HFFc6 (cell line): Measurements from ENCODE around the gene MAN1C1. TPM values are rescaled to one million over a fixed set of nuclear protein-coding genes. Genes with fewer than 3 reads are reported as not detected.
"Not testable (repeated sequence)": the region's sequence is repeated elsewhere in the genome, so short reads cannot be mapped to it uniquely, and the experiment has no call there.

Source experiments
- DNase-seq: peaks from one replicate; pipeline ENCODE4 v3.0.0-alpha.2; 2018
- H3K27ac Mint-ChIP-seq: 2 replicates; pipeline ENCODE4 v1.8.0; 2020; ENCODE audit warnings: mild to moderate bottlenecking, mixed read lengths
- H3K27me3 Mint-ChIP-seq: 2 replicates; pipeline ENCODE4 v1.8.0; 2021; ENCODE audit warnings: mild to moderate bottlenecking, moderate library complexity, mixed read lengths; ENCODE audit not compliant: insufficient read depth
- H3K36me3 Mint-ChIP-seq: 2 replicates; pipeline ENCODE4 v1.8.0; 2021; ENCODE audit warnings: low read depth, mixed read lengths
- H3K4me1 Mint-ChIP-seq: 2 replicates; pipeline ENCODE4 v1.8.0; 2020; ENCODE audit warnings: low read depth, mixed read lengths
- H3K4me3 Mint-ChIP-seq: 2 replicates; pipeline ENCODE4 v1.8.0; 2020; ENCODE audit warnings: mild to moderate bottlenecking, moderate library complexity, mixed read lengths
- H3K9me3 Mint-ChIP-seq: 2 replicates; pipeline ENCODE4 v1.8.0; 2020; ENCODE audit warnings: mild to moderate bottlenecking, mixed read lengths
- CTCF ChIP-seq: fragments of 200-600 bp; sonication (generic); IDR thresholded peaks from 2 replicates; pipeline ENCODE4 v1.5.0; 2021; ENCODE audit warnings: antibody characterized with exemption, mild to moderate bottlenecking
- total RNA-seq, 6 experiments: library from RNA; stranded (reverse); fragmentation: NEBNext Ultra II Directional; extraction: Animal tissue kit (Norgen Biotek cat#: 25700); gene quantifications; 2 replicates in 1 of 6; 3 replicates in 5 of 6; pipeline ENCODE4 v1.2.3, GENCODE V29; 2021

MAN1C1 gene
- total RNA-seq, 6 experiments from 2014 or later, result 0.07 to 0.14 (median 0.08) TPM; not detected in 3

- H3K4me1 Mint-ChIP-seq, result no peaks in the 10 kb centered on the region
- H3K27ac Mint-ChIP-seq, result no peak overlapping the region
- peaks cover 12% of the 10 kb centered on the region for H3K9me3 Mint-ChIP-seq
- H3K36me3 Mint-ChIP-seq, result peaks cover 7% of the 10 kb centered on the region
- DNase-seq, result no peak
- H3K4me3 Mint-ChIP-seq, result no peak overlapping the region
- H3K27me3 Mint-ChIP-seq, result peaks cover 36% of the 10 kb centered on the region
- TF ChIP-seq CTCF, result no peak
These were observed 17.7 kb upstream of the MAN1C1 start for GRCh38 chr1:25598879-25599278.

- no peaks in the 10 kb centered on the region for H3K4me1 Mint-ChIP-seq
- DNase-seq, result no peak
- H3K27ac Mint-ChIP-seq, result no peak overlapping the region
- H3K9me3 Mint-ChIP-seq, result peaks cover 12% of the 10 kb centered on the region
- no peak for TF ChIP-seq CTCF
- peaks cover 32% of the 10 kb centered on the region for H3K27me3 Mint-ChIP-seq
- H3K4me3 Mint-ChIP-seq, result no peak overlapping the region
- peaks cover 7% of the 10 kb centered on the region for H3K36me3 Mint-ChIP-seq
These were observed 16.5 kb upstream of the MAN1C1 start for GRCh38 chr1:25599969-25600610.

GRCh38 chr1:25600971-25601699 is 15.5 kb upstream of the MAN1C1 start:
- not testable (repeated sequence) for H3K4me1 Mint-ChIP-seq, H3K36me3 Mint-ChIP-seq, DNase-seq, H3K4me3 Mint-ChIP-seq, H3K27ac Mint-ChIP-seq
- peaks cover 12% of the 10 kb centered on the region for H3K9me3 Mint-ChIP-seq
- H3K27me3 Mint-ChIP-seq, result peaks cover 31% of the 10 kb centered on the region

- H3K27ac Mint-ChIP-seq, H3K9me3 Mint-ChIP-seq, H3K36me3 Mint-ChIP-seq, DNase-seq, H3K4me1 Mint-ChIP-seq, H3K4me3 Mint-ChIP-seq: not testable (repeated sequence)
- H3K27me3 Mint-ChIP-seq, result peaks cover 26% of the 10 kb centered on the region
These were observed 12.6 kb upstream of the MAN1C1 start for GRCh38 chr1:25603779-25604538.

- DNase-seq, result no peak
- no peak for TF ChIP-seq CTCF
- H3K27me3 Mint-ChIP-seq, result peaks cover 35% of the 10 kb centered on the region
- no peak overlapping the region for H3K27ac Mint-ChIP-seq
- no peaks in the 10 kb centered on the region for H3K36me3 Mint-ChIP-seq
- H3K4me1 Mint-ChIP-seq, result no peaks in the 10 kb centered on the region
- no peaks in the 10 kb centered on the region for H3K9me3 Mint-ChIP-seq
- H3K4me3 Mint-ChIP-seq, result no peak overlapping the region
These were observed 9.5 kb upstream of the MAN1C1 start for GRCh38 chr1:25607123-25607522.

GRCh38 chr1:25608488-25609178 is 8.0 kb upstream of the MAN1C1 start:
- Mint-ChIP-seq H3K27ac (no peak overlapping the region), H3K4me3 (no peak overlapping the region), H3K4me1 (no peaks in the 10 kb centered on the region), H3K36me3 (no peaks in the 10 kb centered on the region), H3K9me3 (no peaks in the 10 kb centered on the region), H3K27me3 (peaks cover 46% of the 10 kb centered on the region)
- TF ChIP-seq CTCF, result peak; percentile 86
- DNase-seq, result peak; percentile 50
